GM19467 (cell line): Measurements from ENCODE around the gene HNRNPA3.
"Not testable (repeated sequence)": the region's sequence is repeated elsewhere in the genome, so short reads cannot be mapped to it uniquely, and the experiment has no call there.

Experiments
- ATAC-seq: cut with Tn5 transposase; IDR thresholded peaks from one replicate; pipeline ENCODE4 v1.9.1; 2021; ENCODE audit warnings: mild to moderate bottlenecking, moderate library complexity; ENCODE audit not compliant: unreplicated experiment

The HNRNPA3 gene

GRCh38 chr2:177254433-177255226 is 42.0 kb downstream of the HNRNPA3 start:
- ATAC-seq = no peak

- no peak for ATAC-seq
These were observed 42.6 kb downstream of the HNRNPA3 start for GRCh38 chr2:177255227-177255601.

GRCh38 chr2:177256026-177256425 is 43.4 kb downstream of the HNRNPA3 start:
- no peak for ATAC-seq

- no peak for ATAC-seq
These were observed 44.1 kb downstream of the HNRNPA3 start for GRCh38 chr2:177256695-177257094.

- ATAC-seq = no peak
These were observed 44.9 kb downstream of the HNRNPA3 start for GRCh38 chr2:177257471-177257870.

GRCh38 chr2:177258059-177258458 is 45.5 kb downstream of the HNRNPA3 start:
- no peak for ATAC-seq

- ATAC-seq = no peak
These were observed 47.8 kb downstream of the HNRNPA3 start for GRCh38 chr2:177260379-177260778.

- ATAC-seq = no peak
These were observed 48.8 kb downstream of the HNRNPA3 start for GRCh38 chr2:177261116-177262060.

- no peak for ATAC-seq
These were observed 49.5 kb downstream of the HNRNPA3 start for GRCh38 chr2:177262092-177262491.

GRCh38 chr2:177262958-177263450 is 50.4 kb downstream of the HNRNPA3 start:
- no peak for ATAC-seq

GRCh38 chr2:177263451-177264208 is 51.0 kb downstream of the HNRNPA3 start:
- ATAC-seq = peak; percentile 50

- ATAC-seq = peak; percentile 18
These were observed 51.7 kb downstream of the HNRNPA3 start for GRCh38 chr2:177264209-177264692.

GRCh38 chr2:177264693-177265587 is 52.3 kb downstream of the HNRNPA3 start, which contains the start of gene NFE2L2:
Gene NFE2L2, minus strand, starts transcription at chr2:177264727. Its CDS starts 151 bp downstream, at chr2:177264576.
- peak; percentile 61 for ATAC-seq

GRCh38 chr2:177265824-177266817 is 53.5 kb downstream of the HNRNPA3 start:
- ATAC-seq = no peak

GRCh38 chr2:177266955-177267354 is 54.4 kb downstream of the HNRNPA3 start:
- not testable (repeated sequence) for ATAC-seq

- ATAC-seq = no peak
These were observed 55.7 kb downstream of the HNRNPA3 start for GRCh38 chr2:177268187-177268871.

GRCh38 chr2:177268901-177269300 is 56.3 kb downstream of the HNRNPA3 start:
- no peak for ATAC-seq

GRCh38 chr2:177270531-177270930 is 57.9 kb downstream of the HNRNPA3 start:
- no peak for ATAC-seq
